ENCODE measurements around the gene PRICKLE1.

DNA sequence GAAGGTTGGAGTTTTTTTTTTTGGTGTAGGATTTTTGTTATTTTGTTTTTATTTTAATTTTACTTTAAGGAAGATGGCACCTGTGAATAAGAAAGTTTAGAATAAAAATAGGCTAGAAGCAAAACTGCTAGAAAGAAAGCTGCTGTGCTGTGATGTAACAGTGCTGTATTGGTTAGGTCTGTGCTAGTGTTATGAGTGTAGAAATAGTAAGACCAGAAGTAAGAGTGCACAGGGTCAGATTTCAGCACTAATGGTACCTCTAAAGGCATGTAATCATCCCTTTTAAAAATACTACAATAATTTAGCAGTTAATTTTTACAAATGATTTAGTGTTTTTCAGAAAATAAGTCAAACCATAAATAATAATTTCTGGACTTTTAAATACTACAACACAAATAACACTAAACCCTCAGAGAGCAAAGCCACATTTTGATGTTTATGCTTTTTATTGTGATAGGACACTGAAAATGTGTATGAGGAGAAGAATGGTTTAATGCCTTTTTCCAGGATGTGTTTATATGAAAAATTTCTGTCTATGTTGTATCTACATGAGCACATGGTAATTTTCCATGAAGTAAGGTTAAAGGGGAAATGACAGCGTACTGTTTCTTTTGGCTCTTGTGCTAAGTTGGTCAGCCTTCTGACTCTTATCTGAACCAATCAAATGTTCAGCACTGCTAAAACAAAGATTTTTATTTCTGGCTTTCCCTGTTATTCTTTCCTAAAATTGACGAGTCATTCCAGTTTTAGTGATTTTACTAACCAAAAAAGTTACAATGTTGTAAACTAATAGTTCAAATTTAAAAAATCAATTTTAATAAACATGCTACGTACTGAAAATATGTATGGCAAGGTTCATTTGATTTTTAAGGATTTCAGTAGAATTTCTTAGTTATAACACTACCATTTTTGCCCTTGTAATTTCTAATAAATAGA is 167.4 kb downstream of the PRICKLE1 start:
- no peak for TF ChIP-seq CTCF (optimal IDR thresholded peaks at IDR 0.05 in 1 of 3, IDR thresholded peaks at IDR 0.05 in 1 of 3, conservative IDR thresholded peaks at IDR 0.05 in 1 of 3; ENCODE audit: extremely low read depth in 1 of 3, insufficient read depth in 2 of 3, low read length in 3 of 3)
- TF ChIP-seq EZH2 (IDR thresholded peaks at IDR 0.05; ENCODE audit: low read length), result no peak
